Esophagus muscularis mucosa (tissue), 4 donors: ENCODE results near the gene SCAANT1.

Experiments
- EP300 ChIP-seq: sonication (generic); formaldehyde crosslinking; IDR thresholded peaks from one replicate; pipeline ENCODE4 v1.6.1; 2017; ENCODE audit warnings: antibody characterized with exemption
- POLR2A ChIP-seq: fragments of 450-650 bp; IDR thresholded peaks from one replicate; pipeline ENCODE4 v1.6.1; 2017; ENCODE audit warnings: antibody characterized with exemption, moderate library complexity, mild to moderate bottlenecking, low read depth
- POLR2AphosphoS5 ChIP-seq, 2 donors: sonication (generic); formaldehyde crosslinking; IDR thresholded peaks; one replicate each; pipeline ENCODE4 v1.6.1; 2017; ENCODE audit warnings: antibody characterized with exemption in 2 of 2
- TF ChIP-seq, protein P1 (sequence below), 3 experiments: fragments of 200-600 bp in 2 of 3; fragments of 450-650 bp in 1 of 3; sonication (generic) in 2 of 3; IDR thresholded peaks; one replicate each; pipeline ENCODE4 v1.5.1; 2017 to 2019; ENCODE audit warnings: antibody characterized with exemption in 3 of 3, mild to moderate bottlenecking in 2 of 3, moderate library complexity in 1 of 3

- TF ChIP-seq, protein P1, sequence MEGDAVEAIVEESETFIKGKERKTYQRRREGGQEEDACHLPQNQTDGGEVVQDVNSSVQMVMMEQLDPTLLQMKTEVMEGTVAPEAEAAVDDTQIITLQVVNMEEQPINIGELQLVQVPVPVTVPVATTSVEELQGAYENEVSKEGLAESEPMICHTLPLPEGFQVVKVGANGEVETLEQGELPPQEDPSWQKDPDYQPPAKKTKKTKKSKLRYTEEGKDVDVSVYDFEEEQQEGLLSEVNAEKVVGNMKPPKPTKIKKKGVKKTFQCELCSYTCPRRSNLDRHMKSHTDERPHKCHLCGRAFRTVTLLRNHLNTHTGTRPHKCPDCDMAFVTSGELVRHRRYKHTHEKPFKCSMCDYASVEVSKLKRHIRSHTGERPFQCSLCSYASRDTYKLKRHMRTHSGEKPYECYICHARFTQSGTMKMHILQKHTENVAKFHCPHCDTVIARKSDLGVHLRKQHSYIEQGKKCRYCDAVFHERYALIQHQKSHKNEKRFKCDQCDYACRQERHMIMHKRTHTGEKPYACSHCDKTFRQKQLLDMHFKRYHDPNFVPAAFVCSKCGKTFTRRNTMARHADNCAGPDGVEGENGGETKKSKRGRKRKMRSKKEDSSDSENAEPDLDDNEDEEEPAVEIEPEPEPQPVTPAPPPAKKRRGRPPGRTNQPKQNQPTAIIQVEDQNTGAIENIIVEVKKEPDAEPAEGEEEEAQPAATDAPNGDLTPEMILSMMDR (IDR thresholded peaks at IDR 0.05) = no peak
- no peak for TF ChIP-seq POLR2A
- TF ChIP-seq POLR2AphosphoS5 (IDR thresholded peaks at IDR 0.05) = no peak
- TF ChIP-seq EP300 = no peak
Measured at GRCh38 chr3:63886858-63887257, 25.3 kb downstream of the SCAANT1 start.
